Stomach (tissue), 4 donors: ENCODE measurements around the gene DCST1.

Source experiments
- EP300 ChIP-seq: sonication (generic); formaldehyde crosslinking; IDR thresholded peaks from one replicate; pipeline ENCODE4 v1.6.1; 2017; ENCODE audit warnings: antibody characterized with exemption
- POLR2A ChIP-seq, 4 donors: fragments of 450-650 bp; IDR thresholded peaks; one replicate each; pipeline ENCODE4 v1.6.1; 2016; ENCODE audit warnings: antibody characterized with exemption in 4 of 4, control low read depth in 2 of 4, mild to moderate bottlenecking in 1 of 4, moderate library complexity in 1 of 4
- POLR2AphosphoS5 ChIP-seq, 3 donors: sonication (generic); formaldehyde crosslinking; IDR thresholded peaks; one replicate each; pipeline ENCODE4 v1.6.1; 2016; ENCODE audit warnings: antibody characterized with exemption in 3 of 3
- TF ChIP-seq, protein P1 (sequence below), 7 experiments: fragments of 450-650 bp in 4 of 7; fragments of 200-600 bp in 3 of 7; sonication (generic) in 3 of 7; IDR thresholded peaks; one replicate each; pipeline ENCODE4 v1.5.1; 2016 to 2019; ENCODE audit warnings: antibody characterized with exemption in 7 of 7, control low read depth in 2 of 7, mild to moderate bottlenecking in 1 of 7

- TF ChIP-seq, protein P1, sequence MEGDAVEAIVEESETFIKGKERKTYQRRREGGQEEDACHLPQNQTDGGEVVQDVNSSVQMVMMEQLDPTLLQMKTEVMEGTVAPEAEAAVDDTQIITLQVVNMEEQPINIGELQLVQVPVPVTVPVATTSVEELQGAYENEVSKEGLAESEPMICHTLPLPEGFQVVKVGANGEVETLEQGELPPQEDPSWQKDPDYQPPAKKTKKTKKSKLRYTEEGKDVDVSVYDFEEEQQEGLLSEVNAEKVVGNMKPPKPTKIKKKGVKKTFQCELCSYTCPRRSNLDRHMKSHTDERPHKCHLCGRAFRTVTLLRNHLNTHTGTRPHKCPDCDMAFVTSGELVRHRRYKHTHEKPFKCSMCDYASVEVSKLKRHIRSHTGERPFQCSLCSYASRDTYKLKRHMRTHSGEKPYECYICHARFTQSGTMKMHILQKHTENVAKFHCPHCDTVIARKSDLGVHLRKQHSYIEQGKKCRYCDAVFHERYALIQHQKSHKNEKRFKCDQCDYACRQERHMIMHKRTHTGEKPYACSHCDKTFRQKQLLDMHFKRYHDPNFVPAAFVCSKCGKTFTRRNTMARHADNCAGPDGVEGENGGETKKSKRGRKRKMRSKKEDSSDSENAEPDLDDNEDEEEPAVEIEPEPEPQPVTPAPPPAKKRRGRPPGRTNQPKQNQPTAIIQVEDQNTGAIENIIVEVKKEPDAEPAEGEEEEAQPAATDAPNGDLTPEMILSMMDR (IDR thresholded peaks at IDR 0.05) = no peak
- TF ChIP-seq POLR2A (IDR thresholded peaks at IDR 0.05) (no peak), EP300 (no peak), POLR2AphosphoS5 (IDR thresholded peaks at IDR 0.05) (no peak)
These were observed 19.1 kb downstream of the DCST1 start for GRCh38 chr1:155052439-155053395.
